Keratinocyte (primary cell): Measurements from ENCODE around the gene CLEC2A. TPM values are rescaled to one million over a fixed set of nuclear protein-coding genes. Genes with fewer than 3 reads are reported as not detected.

Experiments used
- DNase-seq: peaks from one replicate; pipeline ENCODE4 v3.0.0-alpha.2; 2011; ENCODE audit warnings: low read depth, missing footprints, low spot score
- FAIRE-seq: peaks from 2 replicates; lab custom pipeline; 2011; peaks lifted over from hg19 to GRCh38; lab: Jason Lieb, UNC
- H2AFZ ChIP-seq: 2 replicates; pipeline ENCODE4 v1.6.0; 2012; ENCODE audit warnings: low read length, control low read depth, inconsistent platforms; ENCODE audit not compliant: control insufficient read depth
- H3K27ac ChIP-seq: 2 replicates; pipeline ENCODE4 v1.5.1; 2011; ENCODE audit warnings: low read length; ENCODE audit not compliant: control insufficient read depth, insufficient read depth
- H3K27me3 ChIP-seq: 3 replicates; pipeline ENCODE4 v1.6.0; 2011; ENCODE audit warnings: low read length; ENCODE audit not compliant: control insufficient read depth, insufficient read depth; ENCODE audit errors: extremely low read depth
- H3K36me3 ChIP-seq, 2 experiments: 2 replicates in 1 of 2; 3 replicates in 1 of 2; pipeline ENCODE4 v1.5.1; 2011; ENCODE audit warnings: low read length in 2 of 2, mild to moderate bottlenecking in 1 of 2; ENCODE audit not compliant: control insufficient read depth in 2 of 2, insufficient read depth in 2 of 2; ENCODE audit errors: extremely low read depth in 1 of 2
- H3K4me1 ChIP-seq: 3 replicates; pipeline ENCODE4 v1.5.1; 2011; ENCODE audit warnings: low read length; ENCODE audit not compliant: control insufficient read depth, insufficient read depth; ENCODE audit errors: extremely low read depth
- H3K4me2 ChIP-seq: 3 replicates; pipeline ENCODE4 v1.6.0; 2011; ENCODE audit warnings: low read depth, low read length; ENCODE audit not compliant: control insufficient read depth, insufficient read depth; ENCODE audit errors: extremely low read depth
- H3K4me3 ChIP-seq, 3 experiments: fragments of 200-600 bp in 1 of 3; sonication (generic) in 1 of 3; 2 replicates in 2 of 3; 3 replicates in 1 of 3; pipeline ENCODE4 v1.5.1; 2011 to 2016; ENCODE audit warnings: low read length in 3 of 3, mild to moderate bottlenecking in 3 of 3, control low read depth in 2 of 3, inconsistent platforms in 1 of 3, low read depth in 1 of 3, mixed read lengths in 1 of 3, mixed run types in 1 of 3, moderate library complexity in 1 of 3; ENCODE audit not compliant: control insufficient read depth in 2 of 3, insufficient read depth in 2 of 3; ENCODE audit errors: extremely low read depth in 1 of 3
- H3K79me2 ChIP-seq: 2 replicates; pipeline ENCODE4 v1.6.0; 2012; ENCODE audit warnings: low read length; ENCODE audit not compliant: control insufficient read depth, insufficient read depth
- H3K9ac ChIP-seq: 3 replicates; pipeline ENCODE4 v1.6.0; 2011; ENCODE audit warnings: low read length; ENCODE audit not compliant: control insufficient read depth, insufficient read depth; ENCODE audit errors: extremely low read depth
- H3K9me1 ChIP-seq: 3 replicates; pipeline ENCODE4 v1.6.0; 2011; ENCODE audit warnings: low read length; ENCODE audit not compliant: control insufficient read depth, insufficient read depth; ENCODE audit errors: extremely low read depth
- H3K9me3 ChIP-seq: 2 replicates; pipeline ENCODE4 v1.5.1; 2012; ENCODE audit warnings: low read depth, low read length; ENCODE audit not compliant: control insufficient read depth
- H4K20me1 ChIP-seq: 3 replicates; pipeline ENCODE4 v1.6.0; 2011; ENCODE audit warnings: low read length; ENCODE audit not compliant: control insufficient read depth, insufficient read depth; ENCODE audit errors: extremely low read depth
- EZH2 ChIP-seq: IDR thresholded peaks from one replicate; pipeline ENCODE4 v1.6.1; 2012; ENCODE audit warnings: inconsistent platforms, mild to moderate bottlenecking, low read length, moderate library complexity
- dilution Hi-C: fragments of 300-500 bp; cut with MboI; formaldehyde crosslinking; loops from one replicate; pipeline ENCODE4 v1.7.0; 2020; ENCODE audit warnings: low sequenced_read_pairs; ENCODE audit not compliant: extremely low pct_ligation_motif_present
- polyA plus RNA-seq, 5 experiments: library from polyadenylated mRNA; depleted of rRNA in 3 of 5; stranded (reverse) in 3 of 5; stranded (forward) in 1 of 5; unstranded in 1 of 5; fragments of >200 nt; gene quantifications; 1 replicate in 1 of 5; 2 replicates in 3 of 5; 3 replicates in 1 of 5; pipeline versions ENCODE4 v1.2.1 to v1.2.3, GENCODE V29; 2011 to 2012; ENCODE audit warnings: missing spikeins in 2 of 5, low read depth in 1 of 5, low replicate concordance in 1 of 5
- TF ChIP-seq, protein P1 (sequence below), 3 experiments: IDR thresholded peaks in 1 of 3; conservative IDR thresholded peaks in 1 of 3; optimal IDR thresholded peaks in 1 of 3; 2 replicates in 2 of 3; 3 replicates in 1 of 3; pipeline versions ENCODE3 to v1.5.1; 2011; ENCODE audit warnings: low read length in 3 of 3, mild to moderate bottlenecking in 3 of 3, moderate library complexity in 2 of 3, control low read depth in 1 of 3, inconsistent platforms in 1 of 3; ENCODE audit not compliant: insufficient read depth in 2 of 3; ENCODE audit errors: extremely low read depth in 1 of 3

The CLEC2A gene
- polyA plus RNA-seq, 1 donor (not counting 4 experiments of a cell fraction or from before 2014, with no cell fraction given) = 0.88 TPM

DNA sequence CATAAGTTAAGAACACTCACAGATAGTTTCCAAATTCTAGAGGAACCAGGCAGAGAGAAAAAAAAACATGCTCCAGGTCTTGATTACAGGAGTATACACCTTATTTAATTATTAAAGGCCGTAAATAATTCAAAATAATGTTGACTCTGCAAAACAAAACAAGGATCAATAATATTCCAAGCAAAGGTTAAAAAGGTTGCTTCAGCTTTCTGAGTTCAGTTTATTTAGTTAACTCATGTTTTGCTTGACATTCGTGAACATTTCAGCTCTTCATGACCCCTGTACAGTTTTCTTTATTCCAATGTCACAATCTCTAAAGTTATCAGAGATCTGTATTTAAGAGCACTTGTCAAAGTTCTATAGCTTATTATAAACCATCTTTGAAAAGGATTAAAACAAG lies 31.2 kb downstream of the CLEC2A start:
- Histone ChIP-seq H3K36me3 (no peaks in the 10 kb centered on the region), H3K4me3 (no peak overlapping the region), H3K9me1 (no peaks in the 10 kb centered on the region), H3K9me3 (peaks cover 8% of the 10 kb centered on the region), H3K9ac (no peak overlapping the region), H2AFZ (no peak overlapping the region), H4K20me1 (no peaks in the 10 kb centered on the region), H3K4me1 (peaks cover 12% of the 10 kb centered on the region), H3K79me2 (no peaks in the 10 kb centered on the region), H3K4me2 (no peak overlapping the region), H3K27ac (no peak overlapping the region), H3K27me3 (no peaks in the 10 kb centered on the region)
- no peak for TF ChIP-seq EZH2
- TF ChIP-seq, protein P1, sequence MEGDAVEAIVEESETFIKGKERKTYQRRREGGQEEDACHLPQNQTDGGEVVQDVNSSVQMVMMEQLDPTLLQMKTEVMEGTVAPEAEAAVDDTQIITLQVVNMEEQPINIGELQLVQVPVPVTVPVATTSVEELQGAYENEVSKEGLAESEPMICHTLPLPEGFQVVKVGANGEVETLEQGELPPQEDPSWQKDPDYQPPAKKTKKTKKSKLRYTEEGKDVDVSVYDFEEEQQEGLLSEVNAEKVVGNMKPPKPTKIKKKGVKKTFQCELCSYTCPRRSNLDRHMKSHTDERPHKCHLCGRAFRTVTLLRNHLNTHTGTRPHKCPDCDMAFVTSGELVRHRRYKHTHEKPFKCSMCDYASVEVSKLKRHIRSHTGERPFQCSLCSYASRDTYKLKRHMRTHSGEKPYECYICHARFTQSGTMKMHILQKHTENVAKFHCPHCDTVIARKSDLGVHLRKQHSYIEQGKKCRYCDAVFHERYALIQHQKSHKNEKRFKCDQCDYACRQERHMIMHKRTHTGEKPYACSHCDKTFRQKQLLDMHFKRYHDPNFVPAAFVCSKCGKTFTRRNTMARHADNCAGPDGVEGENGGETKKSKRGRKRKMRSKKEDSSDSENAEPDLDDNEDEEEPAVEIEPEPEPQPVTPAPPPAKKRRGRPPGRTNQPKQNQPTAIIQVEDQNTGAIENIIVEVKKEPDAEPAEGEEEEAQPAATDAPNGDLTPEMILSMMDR (optimal IDR thresholded peaks at IDR 0.05 in 1 of 3, IDR thresholded peaks at IDR 0.05 in 1 of 3, conservative IDR thresholded peaks at IDR 0.05 in 1 of 3; ENCODE audit: extremely low read depth in 1 of 3, insufficient read depth in 2 of 3, low read length in 3 of 3) = no peak
- dilution Hi-C loops = no loop called here
- FAIRE-seq (no peak), DNase-seq (no peak)

GRCh38 chr12:9899209-9899608 lies 33.0 kb downstream of the CLEC2A start:
- no peak overlapping the region for H2AFZ ChIP-seq
- no peak for TF ChIP-seq EZH2
- TF ChIP-seq, protein P1 (optimal IDR thresholded peaks at IDR 0.05 in 1 of 3, IDR thresholded peaks at IDR 0.05 in 1 of 3, conservative IDR thresholded peaks at IDR 0.05 in 1 of 3; ENCODE audit: extremely low read depth in 1 of 3, insufficient read depth in 2 of 3, low read length in 3 of 3) = no peak
- dilution Hi-C loops = no loop called here
- H3K79me2 ChIP-seq = no peaks in the 10 kb centered on the region
- no peaks in the 10 kb centered on the region for H3K9me1 ChIP-seq
- H3K4me1 ChIP-seq = peaks cover 12% of the 10 kb centered on the region
- peaks cover 8% of the 10 kb centered on the region for H3K9me3 ChIP-seq
- H3K4me2 ChIP-seq = no peak overlapping the region
- H3K9ac ChIP-seq = no peak overlapping the region
- no peak overlapping the region for H3K4me3 ChIP-seq
- H4K20me1 ChIP-seq = no peaks in the 10 kb centered on the region
- no peak for DNase-seq
- no peaks in the 10 kb centered on the region for H3K36me3 ChIP-seq
- no peak for FAIRE-seq
- H3K27me3 ChIP-seq = no peaks in the 10 kb centered on the region
- H3K27ac ChIP-seq = no peak overlapping the region
